Neuronal stem cell (in vitro differentiated cells): Measurements from ENCODE around the gene P2RY4. TPM values are rescaled to one million over a fixed set of nuclear protein-coding genes. Genes with fewer than 3 reads are reported as not detected.

Experiments used
- small RNA-seq: library from polyadenylated mRNA; stranded (forward); fragments of <200 nt; extraction: miRNeasy Mini kit (QIAGEN cat#:217004); gene quantifications from one replicate; pipeline ENCODE3, GENCODE V24; 2013; ENCODE audit not compliant: insufficient read depth

Gene P2RY4

Small RNA genes lying within 50 kb of the gene (small RNA-seq; reads per million reads assigned to genes)
- gene RNA5SP507, result not detected
